ENCODE measurements around the gene HHAT. TPM values are rescaled to one million over a fixed set of nuclear protein-coding genes. Genes with fewer than 3 reads are reported as not detected.
A peak's percentile ranks its signal among the peaks of the same experiment; 100 is the strongest.

Gene HHAT
- polyA plus RNA-seq, 4 donors = 0.27 to 4.0 (median 1.4) TPM

DNA sequence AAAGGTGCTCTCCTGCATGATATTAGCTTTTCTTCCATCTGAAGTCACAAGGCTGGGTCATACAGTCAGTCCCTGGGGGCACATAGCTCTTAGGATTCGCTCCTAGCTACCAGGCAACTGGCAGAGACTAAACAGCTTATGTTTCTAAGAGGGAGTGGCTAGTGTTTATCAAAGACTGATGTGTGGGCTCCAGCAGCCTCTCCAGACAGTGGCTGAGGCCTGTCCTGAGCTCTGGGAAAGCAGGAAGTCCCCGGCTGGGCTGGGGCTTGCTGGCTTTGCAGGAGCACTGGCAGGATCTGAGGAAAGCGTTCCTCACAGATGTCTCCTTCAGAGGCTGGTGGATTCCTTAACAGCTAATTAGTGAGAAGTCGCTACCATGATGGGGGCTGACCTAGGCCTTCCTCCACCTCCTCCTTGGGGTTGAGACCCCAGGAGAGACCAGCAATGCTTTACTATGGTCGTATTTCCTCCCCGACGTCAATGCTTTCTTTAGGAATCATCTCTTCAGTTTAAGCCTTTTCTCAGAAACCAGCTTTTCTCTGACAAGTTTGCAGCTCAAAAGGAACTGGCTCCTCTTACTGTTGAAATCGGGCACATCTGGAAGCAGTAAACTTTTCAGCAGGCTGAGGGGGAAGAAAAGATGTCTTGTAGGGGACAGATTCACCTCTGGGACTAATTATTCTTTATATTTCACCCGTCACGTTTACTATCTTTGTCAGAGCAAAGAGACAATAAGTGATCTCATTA, 33.5 kb upstream of the HHAT start:
- no peak for FAIRE-seq
- H3K27me3 ChIP-seq (ENCODE audit: control insufficient read depth in 3 of 3, insufficient read depth in 3 of 3, low read length in 3 of 3) = peaks cover 0 to 27% (median 0%) of the 10 kb centered on the region in 3 donors

DNA sequence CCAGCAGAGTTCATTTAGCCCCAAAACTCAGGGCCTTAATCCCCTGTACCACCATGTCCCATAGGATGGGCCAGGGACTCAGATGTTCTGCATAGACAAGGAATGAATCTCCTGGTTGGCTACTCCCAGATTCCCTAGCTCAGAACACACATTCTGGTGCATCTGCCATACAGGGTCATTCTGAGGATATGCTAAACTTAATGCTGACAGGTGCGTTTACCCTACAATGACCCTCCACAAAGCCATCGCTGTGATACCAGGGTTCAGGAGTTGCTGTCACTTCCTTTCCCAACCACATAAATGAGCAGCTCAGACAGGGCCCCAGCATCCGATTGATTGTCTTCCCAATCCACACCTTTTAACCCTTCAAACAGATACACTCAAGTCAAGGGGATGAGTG, 32.0 kb upstream of the HHAT start:
- Histone ChIP-seq H3K27ac (ENCODE audit: low read depth in 1 of 3, low read length in 2 of 3) (no peak overlapping the region), H3K9me3 (ENCODE audit: control insufficient read depth in 2 of 2, insufficient read depth in 1 of 2, low read depth in 1 of 2, low read length in 1 of 2) (no peaks in the 10 kb centered on the region), H3K27me3 (ENCODE audit: control insufficient read depth in 3 of 3, insufficient read depth in 3 of 3, low read length in 3 of 3) (peaks cover 0 to 15% (median 0%) of the 10 kb centered on the region in 3 donors), H3K4me3 (ENCODE audit: low read depth in 1 of 3, low read length in 3 of 3) (no peak overlapping the region), H3K4me1 (ENCODE audit: control insufficient read depth in 3 of 3, insufficient read depth in 2 of 3, low read depth in 1 of 3, low read length in 2 of 3) (peaks cover 0 to 8% (median 3%) of the 10 kb centered on the region in 3 donors), H3K36me3 (ENCODE audit: control insufficient read depth in 3 of 3, insufficient read depth in 2 of 3, low read depth in 1 of 3, low read length in 3 of 3) (no peaks in the 10 kb centered on the region)
- FAIRE-seq (no peak), DNase-seq (no peak)
- WGBS, 3 donors = 82 to 94% (median 91%) methylated on average over 3 of the region's 3 CpGs

More for the DNA sequence above, 33.5 kb upstream of the HHAT start:
- peak; percentile 6 to 37 for DNase-seq
- Histone ChIP-seq H3K4me1 (ENCODE audit: control insufficient read depth in 3 of 3, insufficient read depth in 2 of 3, low read depth in 1 of 3, low read length in 2 of 3) (peaks cover 0 to 11% (median 3%) of the 10 kb centered on the region in 3 donors), H3K36me3 (ENCODE audit: control insufficient read depth in 3 of 3, insufficient read depth in 2 of 3, low read depth in 1 of 3, low read length in 3 of 3) (no peaks in the 10 kb centered on the region), H3K4me3 (ENCODE audit: low read depth in 1 of 3, low read length in 3 of 3) (no peak overlapping the region), H3K9me3 (ENCODE audit: control insufficient read depth in 2 of 2, insufficient read depth in 1 of 2, low read depth in 1 of 2, low read length in 1 of 2) (no peaks in the 10 kb centered on the region), H3K27ac (ENCODE audit: low read depth in 1 of 3, low read length in 2 of 3) (peak overlapping the region in 1 of 3 donors; percentile 13)
- 52 to 78% (median 74%) methylated on average over 10 of the region's 10 CpGs for WGBS, 3 donors

DNA sequence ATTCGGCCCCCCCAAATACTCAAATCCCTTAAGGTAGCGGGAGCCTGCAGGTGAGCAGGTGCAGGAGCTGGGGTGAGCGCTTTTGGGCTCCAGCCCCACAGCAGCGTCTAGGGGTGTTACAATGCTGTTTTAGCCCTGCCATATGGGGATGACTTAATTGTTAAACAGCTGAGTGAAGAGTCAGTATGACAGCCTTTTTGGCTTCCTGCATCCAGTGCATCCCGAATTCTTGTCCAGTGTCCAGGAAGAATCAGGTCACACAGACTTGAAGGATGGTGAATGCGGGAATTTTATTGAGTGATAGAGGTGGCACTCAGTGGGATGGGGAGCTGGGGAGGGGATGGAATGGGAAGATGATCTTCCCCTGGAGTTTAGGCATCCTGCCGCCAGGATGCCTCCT, 30.4 kb upstream of the HHAT start:
- Histone ChIP-seq H3K4me3 (ENCODE audit: low read depth in 1 of 3, low read length in 3 of 3) (no peak overlapping the region), H3K36me3 (ENCODE audit: control insufficient read depth in 3 of 3, insufficient read depth in 2 of 3, low read depth in 1 of 3, low read length in 3 of 3) (no peaks in the 10 kb centered on the region), H3K9me3 (ENCODE audit: control insufficient read depth in 2 of 2, insufficient read depth in 1 of 2, low read depth in 1 of 2, low read length in 1 of 2) (no peaks in the 10 kb centered on the region), H3K27me3 (ENCODE audit: control insufficient read depth in 3 of 3, insufficient read depth in 3 of 3, low read length in 3 of 3) (peaks cover 0 to under 1% (median 0%) of the 10 kb centered on the region in 3 donors), H3K4me1 (ENCODE audit: control insufficient read depth in 3 of 3, insufficient read depth in 2 of 3, low read depth in 1 of 3, low read length in 2 of 3) (peaks cover 0 to 4% (median 0%) of the 10 kb centered on the region in 3 donors), H3K27ac (ENCODE audit: low read depth in 1 of 3, low read length in 2 of 3) (no peak overlapping the region)
- no peak for DNase-seq
- FAIRE-seq = no peak
- WGBS, 3 donors = 79 to 85% (median 84%) methylated on average over 7 of the region's 7 CpGs

- Histone ChIP-seq H3K36me3 (ENCODE audit: control insufficient read depth in 3 of 3, insufficient read depth in 2 of 3, low read depth in 1 of 3, low read length in 3 of 3) (no peaks in the 10 kb centered on the region), H3K4me1 (ENCODE audit: control insufficient read depth in 3 of 3, insufficient read depth in 2 of 3, low read depth in 1 of 3, low read length in 2 of 3) (peaks cover 0 to 4% (median 0%) of the 10 kb centered on the region in 3 donors), H3K9me3 (ENCODE audit: control insufficient read depth in 2 of 2, insufficient read depth in 1 of 2, low read depth in 1 of 2, low read length in 1 of 2) (no peaks in the 10 kb centered on the region), H3K4me3 (ENCODE audit: low read depth in 1 of 3, low read length in 3 of 3) (no peak overlapping the region), H3K27me3 (ENCODE audit: control insufficient read depth in 3 of 3, insufficient read depth in 3 of 3, low read length in 3 of 3) (no peaks in the 10 kb centered on the region), H3K27ac (ENCODE audit: low read depth in 1 of 3, low read length in 2 of 3) (no peak overlapping the region)
- no peak for DNase-seq
- FAIRE-seq = no peak
Measured at GRCh38 chr1:210298936-210299335, 29.8 kb upstream of the HHAT start.

DNA sequence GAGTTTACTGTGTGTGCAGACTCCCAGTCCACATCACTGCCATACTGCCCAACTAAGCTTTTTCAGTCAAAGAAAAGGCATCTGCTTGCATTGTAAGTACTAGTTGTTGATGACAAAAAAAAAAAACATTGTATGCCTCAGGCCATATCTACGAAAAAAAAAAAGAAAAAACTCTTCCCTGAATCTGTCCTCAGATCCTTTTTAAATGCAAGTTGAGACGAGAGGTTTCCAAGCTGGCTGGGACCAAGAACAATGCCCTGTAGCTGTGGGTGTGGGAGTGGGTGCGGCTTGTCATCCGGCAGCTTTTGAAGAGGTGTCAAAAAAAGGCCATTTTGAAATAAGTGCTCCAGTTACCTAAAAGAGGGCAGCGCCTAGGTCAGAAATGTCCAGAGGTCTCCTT, 29.2 kb upstream of the HHAT start:
- Histone ChIP-seq H3K36me3 (ENCODE audit: control insufficient read depth in 3 of 3, insufficient read depth in 2 of 3, low read depth in 1 of 3, low read length in 3 of 3) (no peaks in the 10 kb centered on the region), H3K9me3 (ENCODE audit: control insufficient read depth in 2 of 2, insufficient read depth in 1 of 2, low read depth in 1 of 2, low read length in 1 of 2) (no peaks in the 10 kb centered on the region), H3K27ac (ENCODE audit: low read depth in 1 of 3, low read length in 2 of 3) (no peak overlapping the region), H3K27me3 (ENCODE audit: control insufficient read depth in 3 of 3, insufficient read depth in 3 of 3, low read length in 3 of 3) (no peaks in the 10 kb centered on the region), H3K4me3 (ENCODE audit: low read depth in 1 of 3, low read length in 3 of 3) (no peak overlapping the region), H3K4me1 (ENCODE audit: control insufficient read depth in 3 of 3, insufficient read depth in 2 of 3, low read depth in 1 of 3, low read length in 2 of 3) (peaks cover 0 to 4% (median 0%) of the 10 kb centered on the region in 3 donors)
- FAIRE-seq = no peak
- 41 to 65% (median 49%) methylated on average over 5 of the region's 5 CpGs for WGBS, 3 donors
- DNase-seq = no peak

- DNase-seq (no peak), FAIRE-seq (no peak)
- no peaks in the 10 kb centered on the region for H3K36me3 ChIP-seq (ENCODE audit: control insufficient read depth in 3 of 3, insufficient read depth in 2 of 3, low read depth in 1 of 3, low read length in 3 of 3)
- H3K4me3 ChIP-seq (ENCODE audit: low read depth in 1 of 3, low read length in 3 of 3) = no peak overlapping the region
- no peaks in the 10 kb centered on the region for H3K4me1 ChIP-seq (ENCODE audit: control insufficient read depth in 3 of 3, insufficient read depth in 2 of 3, low read depth in 1 of 3, low read length in 2 of 3)
- 62 to 67% (median 65%) methylated on average over 5 of the region's 5 CpGs for WGBS, 3 donors
- no peaks in the 10 kb centered on the region for H3K27me3 ChIP-seq (ENCODE audit: control insufficient read depth in 3 of 3, insufficient read depth in 3 of 3, low read length in 3 of 3)
- no peaks in the 10 kb centered on the region for H3K9me3 ChIP-seq (ENCODE audit: control insufficient read depth in 2 of 2, insufficient read depth in 1 of 2, low read depth in 1 of 2, low read length in 1 of 2)
- no peak overlapping the region for H3K27ac ChIP-seq (ENCODE audit: low read depth in 1 of 3, low read length in 2 of 3)
Measured at GRCh38 chr1:210300923-210301614, 27.6 kb upstream of the HHAT start.

GRCh38 chr1:210301615-210302000, 27.1 kb upstream of the HHAT start:
- WGBS, 3 donors = 58 to 74% (median 74%) methylated on average over 7 of the region's 7 CpGs
- Histone ChIP-seq H3K4me1 (ENCODE audit: control insufficient read depth in 3 of 3, insufficient read depth in 2 of 3, low read depth in 1 of 3, low read length in 2 of 3) (no peaks in the 10 kb centered on the region), H3K4me3 (ENCODE audit: low read depth in 1 of 3, low read length in 3 of 3) (no peak overlapping the region), H3K27ac (ENCODE audit: low read depth in 1 of 3, low read length in 2 of 3) (no peak overlapping the region), H3K36me3 (ENCODE audit: control insufficient read depth in 3 of 3, insufficient read depth in 2 of 3, low read depth in 1 of 3, low read length in 3 of 3) (no peaks in the 10 kb centered on the region), H3K27me3 (ENCODE audit: control insufficient read depth in 3 of 3, insufficient read depth in 3 of 3, low read length in 3 of 3) (no peaks in the 10 kb centered on the region), H3K9me3 (ENCODE audit: control insufficient read depth in 2 of 2, insufficient read depth in 1 of 2, low read depth in 1 of 2, low read length in 1 of 2) (no peaks in the 10 kb centered on the region)
- no peak for FAIRE-seq
- DNase-seq = no peak

DNA sequence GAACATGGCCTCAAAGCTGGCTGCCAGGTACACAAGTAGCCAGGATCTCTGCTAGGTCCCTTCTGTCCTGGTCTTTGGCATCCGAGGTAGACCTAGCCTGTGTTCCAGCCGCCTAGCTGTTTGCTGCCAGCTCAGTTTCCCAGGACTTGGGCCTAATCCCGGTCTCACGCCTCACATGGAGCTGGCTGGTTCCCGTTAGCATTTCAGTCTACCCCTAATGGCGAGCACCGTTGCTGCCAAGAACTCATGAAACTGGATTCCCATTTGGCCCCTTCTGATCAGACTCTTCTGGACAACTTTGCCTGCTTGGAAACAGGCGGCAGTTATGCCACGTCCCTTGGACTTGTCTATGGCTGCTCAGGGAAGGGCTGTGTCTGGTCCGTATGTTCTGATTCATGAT, 26.2 kb upstream of the HHAT start:
- no peaks in the 10 kb centered on the region for H3K4me1 ChIP-seq (ENCODE audit: control insufficient read depth in 3 of 3, insufficient read depth in 2 of 3, low read depth in 1 of 3, low read length in 2 of 3)
- WGBS, 3 donors = 87 to 91% (median 91%) methylated on average over 10 of the region's 10 CpGs
- H3K36me3 ChIP-seq (ENCODE audit: control insufficient read depth in 3 of 3, insufficient read depth in 2 of 3, low read depth in 1 of 3, low read length in 3 of 3) = no peaks in the 10 kb centered on the region
- DNase-seq (no peak), FAIRE-seq (no peak)
- no peaks in the 10 kb centered on the region for H3K9me3 ChIP-seq (ENCODE audit: control insufficient read depth in 2 of 2, insufficient read depth in 1 of 2, low read depth in 1 of 2, low read length in 1 of 2)
- no peak overlapping the region for H3K27ac ChIP-seq (ENCODE audit: low read depth in 1 of 3, low read length in 2 of 3)
- H3K27me3 ChIP-seq (ENCODE audit: control insufficient read depth in 3 of 3, insufficient read depth in 3 of 3, low read length in 3 of 3) = no peaks in the 10 kb centered on the region
- no peak overlapping the region for H3K4me3 ChIP-seq (ENCODE audit: low read depth in 1 of 3, low read length in 3 of 3)

Measured in small intestine (tissue), 7 donors.